ENCODE results near the gene CRTC2. TPM values are rescaled to one million over a fixed set of nuclear protein-coding genes. Genes with fewer than 3 reads are reported as not detected.
A peak's percentile ranks its signal among the peaks of the same experiment; 100 is the strongest.

The CRTC2 gene
- polyA plus RNA-seq, 1 donor from 2014 or later, result 12.1 TPM

DNA sequence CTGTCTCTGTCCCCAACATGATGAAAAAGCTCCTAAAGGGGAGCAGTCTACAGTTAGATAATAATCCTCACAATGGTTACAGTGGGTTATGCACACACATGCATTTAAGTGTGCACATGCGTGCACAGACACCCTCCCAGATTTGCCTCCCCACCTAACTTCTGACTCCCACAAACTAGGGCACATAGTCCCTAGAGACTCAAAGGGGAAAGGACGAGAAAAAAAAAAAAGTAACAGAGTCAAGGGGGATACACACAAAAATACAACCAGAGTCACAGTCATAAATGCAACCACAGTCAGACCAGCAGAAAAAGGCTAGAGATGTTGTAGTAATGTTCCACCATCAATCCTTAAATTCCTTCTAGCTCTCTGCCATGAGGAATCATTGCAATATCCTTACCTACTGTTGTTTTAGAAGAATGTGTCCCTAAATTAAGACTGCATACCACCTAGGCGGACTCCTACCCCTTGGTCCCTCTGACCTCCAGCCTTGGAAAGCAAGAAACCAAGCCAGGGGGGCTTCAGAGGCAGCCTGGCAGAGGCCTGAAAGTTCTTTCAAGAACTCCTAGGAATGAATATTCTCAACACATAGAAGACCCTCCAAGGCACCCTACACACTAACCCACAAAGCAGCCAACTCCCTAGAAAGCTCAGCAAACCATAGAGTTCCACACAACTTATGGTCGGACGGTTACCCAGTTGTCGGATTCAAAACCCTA, 1.3 kb downstream of the CRTC2 start:
- no peaks in the 10 kb centered on the region for H4K20me1 ChIP-seq (ENCODE audit: insufficient read depth)
- peak overlapping the region; percentile 94 for H3K4me2 ChIP-seq (ENCODE audit: low read length)
- H3K9me3 ChIP-seq (ENCODE audit: low read length), result no peaks in the 10 kb centered on the region
- peaks cover 42% of the 10 kb centered on the region for H3K79me2 ChIP-seq (replicated peaks; ENCODE audit: insufficient read depth, low read length)
- peak overlapping the region; percentile 83 for H3K4me3 ChIP-seq (ENCODE audit: low read length)
- no peaks in the 10 kb centered on the region for H3K27me3 ChIP-seq (ENCODE audit: insufficient read depth, low read depth, low read length)
- H2AFZ ChIP-seq (ENCODE audit: low read depth, low read length), result peak overlapping the region; percentile 69
- H3K9me2 ChIP-seq (ENCODE audit: insufficient read depth, low read length), result no peaks in the 10 kb centered on the region
- peak overlapping the region; percentile 90 for H3K9ac ChIP-seq (ENCODE audit: low read length)
- H3K27ac ChIP-seq (ENCODE audit: low read length), result peak overlapping the region; percentile 84
- no peaks in the 10 kb centered on the region for H3F3A ChIP-seq (ENCODE audit: insufficient read depth, low read length, poor library complexity, severe bottlenecking)
- TF ChIP-seq EZH2 (IDR thresholded peaks at IDR 0.05; ENCODE audit: borderline replicate concordance, insufficient read depth, low read length, poor library complexity, severe bottlenecking) (no peak), SMC3 (conservative IDR thresholded peaks at IDR 0.05; ENCODE audit: poor library complexity) (no peak)
- H3K36me3 ChIP-seq (ENCODE audit: insufficient read depth, low read length), result no peaks in the 10 kb centered on the region

DNA sequence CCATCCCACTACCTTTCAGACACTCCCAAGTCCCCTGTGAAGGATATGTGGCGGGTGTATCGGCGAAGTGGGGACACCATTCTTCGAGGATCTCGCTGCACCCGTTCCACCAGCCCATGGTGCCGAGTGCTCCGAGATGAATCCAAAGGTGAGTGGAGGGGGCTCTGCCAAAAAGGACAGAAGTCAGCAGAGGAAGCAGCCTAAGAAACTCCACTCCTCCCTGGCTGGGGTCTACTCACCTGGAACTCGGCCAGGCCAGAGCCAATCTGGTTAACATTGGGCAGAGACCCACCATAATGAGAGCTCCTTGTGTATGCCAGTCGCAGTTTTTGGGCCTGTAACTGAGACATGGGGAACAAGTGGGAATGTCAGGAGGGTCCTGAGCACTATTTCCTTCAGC, 3.6 kb downstream of the CRTC2 start:
- H3K9me3 ChIP-seq (ENCODE audit: low read length), result no peaks in the 10 kb centered on the region
- no peak overlapping the region for H3K4me2 ChIP-seq (ENCODE audit: low read length)
- H3K27me3 ChIP-seq (ENCODE audit: insufficient read depth, low read depth, low read length), result no peaks in the 10 kb centered on the region
- no peaks in the 10 kb centered on the region for H4K20me1 ChIP-seq (ENCODE audit: insufficient read depth)
- H3K9ac ChIP-seq (ENCODE audit: low read length), result no peak overlapping the region
- H3K27ac ChIP-seq (ENCODE audit: low read length), result no peak overlapping the region
- H3K4me3 ChIP-seq (ENCODE audit: low read length), result no peak overlapping the region
- no peaks in the 10 kb centered on the region for H3F3A ChIP-seq (ENCODE audit: insufficient read depth, low read length, poor library complexity, severe bottlenecking)
- TF ChIP-seq SMC3 (conservative IDR thresholded peaks at IDR 0.05; ENCODE audit: poor library complexity) (no peak), MXI1 (conservative IDR thresholded peaks at IDR 0.05; ENCODE audit: poor library complexity, severe bottlenecking) (no peak), RAD21 (conservative IDR thresholded peaks at IDR 0.05) (no peak), EZH2 (IDR thresholded peaks at IDR 0.05; ENCODE audit: borderline replicate concordance, insufficient read depth, low read length, poor library complexity, severe bottlenecking) (no peak)
- no peaks in the 10 kb centered on the region for H3K36me3 ChIP-seq (ENCODE audit: insufficient read depth, low read length)
- no peaks in the 10 kb centered on the region for H3K9me2 ChIP-seq (ENCODE audit: insufficient read depth, low read length)
- H2AFZ ChIP-seq (ENCODE audit: low read depth, low read length), result no peak overlapping the region
- peaks cover 35% of the 10 kb centered on the region for H3K79me2 ChIP-seq (replicated peaks; ENCODE audit: insufficient read depth, low read length)

DNA sequence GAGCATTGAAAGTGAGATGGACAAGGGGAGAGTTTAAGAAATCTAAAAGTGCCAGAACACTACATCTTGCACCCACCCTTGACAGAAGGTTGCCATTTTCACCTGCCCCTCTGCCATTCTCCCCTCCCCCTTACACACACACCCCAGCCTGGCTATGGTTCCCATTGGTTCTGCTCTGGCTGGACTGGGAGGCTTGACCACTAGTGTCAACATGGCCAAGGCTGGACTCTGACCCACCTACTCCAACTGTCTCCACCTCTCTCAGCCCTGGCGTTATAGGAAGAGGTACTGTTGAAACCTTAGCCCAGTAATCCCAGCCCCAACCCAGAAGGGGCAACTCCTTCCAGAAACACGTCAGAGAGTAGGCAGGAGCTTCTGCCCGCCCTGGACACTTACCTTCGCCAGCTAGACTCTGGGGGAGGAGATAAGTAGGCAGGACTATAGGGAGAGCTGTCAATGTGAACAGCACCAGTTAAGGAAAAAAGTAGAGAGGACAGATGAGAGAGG, 4.5 kb downstream of the CRTC2 start:
- Histone ChIP-seq H3K27me3 (ENCODE audit: insufficient read depth, low read depth, low read length) (no peaks in the 10 kb centered on the region), H3K79me2 (replicated peaks; ENCODE audit: insufficient read depth, low read length) (peaks cover 35% of the 10 kb centered on the region), H3K36me3 (ENCODE audit: insufficient read depth, low read length) (no peaks in the 10 kb centered on the region), H2AFZ (ENCODE audit: low read depth, low read length) (no peak overlapping the region), H3K9me3 (ENCODE audit: low read length) (no peaks in the 10 kb centered on the region), H4K20me1 (ENCODE audit: insufficient read depth) (no peaks in the 10 kb centered on the region), H3K4me2 (ENCODE audit: low read length) (no peak overlapping the region), H3K4me3 (ENCODE audit: low read length) (no peak overlapping the region), H3K27ac (ENCODE audit: low read length) (no peak overlapping the region), H3K9me2 (ENCODE audit: insufficient read depth, low read length) (no peaks in the 10 kb centered on the region), H3F3A (ENCODE audit: insufficient read depth, low read length, poor library complexity, severe bottlenecking) (no peaks in the 10 kb centered on the region), H3K9ac (ENCODE audit: low read length) (no peak overlapping the region)
- TF ChIP-seq EP300 (conservative IDR thresholded peaks at IDR 0.05; ENCODE audit: poor library complexity, severe bottlenecking) (no peak), EZH2 (IDR thresholded peaks at IDR 0.05; ENCODE audit: borderline replicate concordance, insufficient read depth, low read length, poor library complexity, severe bottlenecking) (no peak)
- TF ChIP-seq, protein P1, sequence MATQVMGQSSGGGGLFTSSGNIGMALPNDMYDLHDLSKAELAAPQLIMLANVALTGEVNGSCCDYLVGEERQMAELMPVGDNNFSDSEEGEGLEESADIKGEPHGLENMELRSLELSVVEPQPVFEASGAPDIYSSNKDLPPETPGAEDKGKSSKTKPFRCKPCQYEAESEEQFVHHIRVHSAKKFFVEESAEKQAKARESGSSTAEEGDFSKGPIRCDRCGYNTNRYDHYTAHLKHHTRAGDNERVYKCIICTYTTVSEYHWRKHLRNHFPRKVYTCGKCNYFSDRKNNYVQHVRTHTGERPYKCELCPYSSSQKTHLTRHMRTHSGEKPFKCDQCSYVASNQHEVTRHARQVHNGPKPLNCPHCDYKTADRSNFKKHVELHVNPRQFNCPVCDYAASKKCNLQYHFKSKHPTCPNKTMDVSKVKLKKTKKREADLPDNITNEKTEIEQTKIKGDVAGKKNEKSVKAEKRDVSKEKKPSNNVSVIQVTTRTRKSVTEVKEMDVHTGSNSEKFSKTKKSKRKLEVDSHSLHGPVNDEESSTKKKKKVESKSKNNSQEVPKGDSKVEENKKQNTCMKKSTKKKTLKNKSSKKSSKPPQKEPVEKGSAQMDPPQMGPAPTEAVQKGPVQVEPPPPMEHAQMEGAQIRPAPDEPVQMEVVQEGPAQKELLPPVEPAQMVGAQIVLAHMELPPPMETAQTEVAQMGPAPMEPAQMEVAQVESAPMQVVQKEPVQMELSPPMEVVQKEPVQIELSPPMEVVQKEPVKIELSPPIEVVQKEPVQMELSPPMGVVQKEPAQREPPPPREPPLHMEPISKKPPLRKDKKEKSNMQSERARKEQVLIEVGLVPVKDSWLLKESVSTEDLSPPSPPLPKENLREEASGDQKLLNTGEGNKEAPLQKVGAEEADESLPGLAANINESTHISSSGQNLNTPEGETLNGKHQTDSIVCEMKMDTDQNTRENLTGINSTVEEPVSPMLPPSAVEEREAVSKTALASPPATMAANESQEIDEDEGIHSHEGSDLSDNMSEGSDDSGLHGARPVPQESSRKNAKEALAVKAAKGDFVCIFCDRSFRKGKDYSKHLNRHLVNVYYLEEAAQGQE (IDR thresholded peaks at IDR 0.05; ENCODE audit: borderline replicate concordance), result no peak

Data from neural cell (in vitro differentiated cells).